K562 (cell line): Measurements from ENCODE around the gene CSTB. TPM values are rescaled to one million over a fixed set of nuclear protein-coding genes. Genes with fewer than 3 reads are reported as not detected.
A peak's percentile ranks its signal among the peaks of the same experiment; 100 is the strongest.

Experiments
- ARID1B ChIP-seq: fragments of 450-650 bp; IDR thresholded peaks from 2 replicates; pipeline ENCODE4 v1.6.1; 2016; ENCODE audit warnings: antibody characterized with exemption, mild to moderate bottlenecking, inconsistent platforms
- CBFB ChIP-seq: sonication (generic); formaldehyde crosslinking; IDR thresholded peaks from 2 replicates; pipeline ENCODE4 v1.4.0; 2020; ENCODE audit warnings: mild to moderate bottlenecking, missing genetic modification reagents
- JUND ChIP-seq, 2 experiments: IDR thresholded peaks; 2 replicates in 1 of 2; 3 replicates in 1 of 2; pipeline ENCODE4 v1.6.1; 2011; ENCODE audit warnings: borderline replicate concordance in 2 of 2, low read depth in 2 of 2, low read length in 2 of 2, improper control_type of control experiment in 1 of 2, missing biosample characterization in 1 of 2, missing genetic modification characterization in 1 of 2, missing genetic modification reagents in 1 of 2
- MAZ ChIP-seq, 2 experiments: fragments of 450-650 bp in 1 of 2; sonication (generic) in 1 of 2; formaldehyde crosslinking; IDR thresholded peaks in 1 of 2; conservative IDR thresholded peaks in 1 of 2; 2 replicates each; pipeline versions ENCODE4 v1.4.0 to v1.5.0; 2020; ENCODE audit warnings: mild to moderate bottlenecking in 1 of 2, missing genetic modification reagents in 1 of 2
- NCOA1 ChIP-seq: fragments of 450-650 bp; IDR thresholded peaks from 2 replicates; pipeline ENCODE4 v1.6.1; 2016; ENCODE audit warnings: low read depth
- NEUROD1 ChIP-seq: fragments of 150-350 bp; IDR thresholded peaks from 2 replicates; pipeline ENCODE4 v1.6.1; 2014; ENCODE audit warnings: borderline replicate concordance, low read length, low read depth; ENCODE audit not compliant: partially characterized antibody
- RFX5 ChIP-seq: IDR thresholded peaks from 2 replicates; pipeline ENCODE4 v1.6.1; 2011; ENCODE audit warnings: low read depth, mild to moderate bottlenecking, improper control_type of control experiment, low read length
- RNF219 ChIP-seq: fragments of 250-450 bp; sonication (Bioruptor Pico); IDR thresholded peaks from 2 replicates; pipeline ENCODE4 v1.5.0; 2022; ENCODE audit warnings: mild to moderate bottlenecking
- SMARCE1 ChIP-seq: fragments of 450-650 bp; IDR thresholded peaks from 2 replicates; pipeline ENCODE4 v1.7.1; 2016; ENCODE audit warnings: mild to moderate bottlenecking
- TGIF2 ChIP-seq: sonication (generic); formaldehyde crosslinking; IDR thresholded peaks from 2 replicates; pipeline ENCODE4 v1.8.1; 2022; ENCODE audit warnings: mild to moderate bottlenecking, missing genetic modification reagents, moderate library complexity
- ZFPM2 ChIP-seq: fragments of 250-450 bp; sonication (Bioruptor Pico); IDR thresholded peaks from 2 replicates; pipeline ENCODE4 v1.5.1; 2022; ENCODE audit warnings: mild to moderate bottlenecking
- ZKSCAN3 ChIP-seq: fragments of 250-450 bp; sonication (Bioruptor Pico); IDR thresholded peaks from 2 replicates; pipeline ENCODE4 v1.4.0; 2020
- ZNF140 ChIP-seq: fragments of 250-450 bp; sonication (Bioruptor Pico); IDR thresholded peaks from 2 replicates; pipeline ENCODE4 v1.8.0; 2021; ENCODE audit warnings: moderate library complexity, mild to moderate bottlenecking, inconsistent platforms
- ZNF253 ChIP-seq: fragments of 250-450 bp; sonication (Bioruptor Pico); conservative IDR thresholded peaks from 2 replicates; pipeline ENCODE4 v1.6.1; 2021; ENCODE audit warnings: mild to moderate bottlenecking
- ZNF280B ChIP-seq: fragments of 250-450 bp; sonication (Bioruptor Pico); IDR thresholded peaks from 2 replicates; pipeline ENCODE4 v1.5.1; 2021; ENCODE audit warnings: mild to moderate bottlenecking
- ZNF507 ChIP-seq: conservative IDR thresholded peaks from 2 replicates; pipeline ENCODE4 v1.6.1; 2017; ENCODE audit warnings: missing genetic modification characterization, missing compliant biosample characterization
- ZNF707 ChIP-seq: fragments of 250-450 bp; sonication (Bioruptor Pico); conservative IDR thresholded peaks from 2 replicates; pipeline ENCODE4 v1.8.0; 2022; ENCODE audit warnings: inconsistent platforms, mild to moderate bottlenecking, moderate library complexity
- ZNF717 ChIP-seq: fragments of 250-450 bp; sonication (Bioruptor Pico); IDR thresholded peaks from 2 replicates; pipeline ENCODE4 v1.5.0; 2021
- polyA plus RNA-seq, 8 experiments: library from polyadenylated mRNA; depleted of rRNA in 4 of 8; stranded (reverse) in 5 of 8; unstranded in 3 of 8; fragments of >200 nt; fragmentation: Nextera tagmentation in 2 of 8; fragmentation: Illumina TruSeq in 1 of 8; extraction: Ambion mirVana in 2 of 8; extraction: Trizol in 1 of 8; gene quantifications; 2 replicates each; pipeline versions ENCODE4 v1.2.1 to v1.2.3, GENCODE V29; 2011 to 2014; ENCODE audit warnings: inconsistent platforms in 1 of 8, missing spikeins in 1 of 8
- total RNA-seq, 7 experiments: library from RNA; depleted of rRNA in 6 of 7; stranded (reverse); fragments of >200 nt in 6 of 7; fragmentation: Illumina TruSeq in 2 of 7; extraction: Trizol in 2 of 7; gene quantifications; 2 replicates each; pipeline versions ENCODE4 v1.2.1 to v1.2.3, GENCODE V29; 2011 to 2021; ENCODE audit warnings: low replicate concordance in 1 of 7
- TF ChIP-seq, protein P1 (sequence below): fragments of 450-650 bp; formaldehyde crosslinking; IDR thresholded peaks from 2 replicates; pipeline ENCODE4 v1.4.0; 2022; ENCODE audit warnings: mild to moderate bottlenecking, moderate library complexity
- TF ChIP-seq, protein P2 (sequence below): fragments of 450-650 bp; IDR thresholded peaks from 2 replicates; pipeline ENCODE4 v1.6.1; 2018; ENCODE audit warnings: mild to moderate bottlenecking, low read depth; ENCODE audit not compliant: partially characterized antibody
- TF ChIP-seq, protein P3 (sequence below): sonication (generic); formaldehyde crosslinking; IDR thresholded peaks from 2 replicates; pipeline ENCODE4 v1.9.0; 2022; ENCODE audit warnings: mild to moderate bottlenecking, missing genetic modification reagents

CSTB gene
- total and polyA plus RNA-seq, 9 of the 15 experiments (the other 6 are each of a cell fraction or from before 2014, with no cell fraction given), result 12.4 to 65.0 (median 31.7) TPM

GRCh38 chr21:43824333-43825241, 48.5 kb upstream of the CSTB start (continued):
- no peak for TF ChIP-seq RNF219 (CRISPR knock-in tag)
- TF ChIP-seq ZNF140 (CRISPR knock-in tag), result no peak
- TF ChIP-seq JUND (IDR thresholded peaks at IDR 0.05; ENCODE audit: borderline replicate concordance, low read depth, low read length), result peak; percentile 77
- TF ChIP-seq JUND (tag; IDR thresholded peaks at IDR 0.05; ENCODE audit: borderline replicate concordance, low read depth, low read length), result peak; percentile 76; the same call in 2 of the 3 replicates
- TF ChIP-seq, protein P1, sequence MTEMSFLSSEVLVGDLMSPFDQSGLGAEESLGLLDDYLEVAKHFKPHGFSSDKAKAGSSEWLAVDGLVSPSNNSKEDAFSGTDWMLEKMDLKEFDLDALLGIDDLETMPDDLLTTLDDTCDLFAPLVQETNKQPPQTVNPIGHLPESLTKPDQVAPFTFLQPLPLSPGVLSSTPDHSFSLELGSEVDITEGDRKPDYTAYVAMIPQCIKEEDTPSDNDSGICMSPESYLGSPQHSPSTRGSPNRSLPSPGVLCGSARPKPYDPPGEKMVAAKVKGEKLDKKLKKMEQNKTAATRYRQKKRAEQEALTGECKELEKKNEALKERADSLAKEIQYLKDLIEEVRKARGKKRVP, result no peak
- TF ChIP-seq ZNF280B (CRISPR knock-in tag), result no peak
- peak; percentile 35; the same call in 1 of the 2 replicates for TF ChIP-seq CBFB (CRISPR knock-in tag)
- TF ChIP-seq ZNF253 (CRISPR knock-in tag), result no peak
- no peak for TF ChIP-seq ZNF707 (CRISPR knock-in tag)
- TF ChIP-seq TGIF2 (CRISPR knock-in tag), result no peak
- TF ChIP-seq ZNF507 (tag), result no peak
- TF ChIP-seq MAZ (CRISPR knock-in tag; conservative IDR thresholded peaks at IDR 0.05 in 1 of 2, IDR thresholded peaks at IDR 0.05 in 1 of 2), result no peak
- TF ChIP-seq, protein P2, sequence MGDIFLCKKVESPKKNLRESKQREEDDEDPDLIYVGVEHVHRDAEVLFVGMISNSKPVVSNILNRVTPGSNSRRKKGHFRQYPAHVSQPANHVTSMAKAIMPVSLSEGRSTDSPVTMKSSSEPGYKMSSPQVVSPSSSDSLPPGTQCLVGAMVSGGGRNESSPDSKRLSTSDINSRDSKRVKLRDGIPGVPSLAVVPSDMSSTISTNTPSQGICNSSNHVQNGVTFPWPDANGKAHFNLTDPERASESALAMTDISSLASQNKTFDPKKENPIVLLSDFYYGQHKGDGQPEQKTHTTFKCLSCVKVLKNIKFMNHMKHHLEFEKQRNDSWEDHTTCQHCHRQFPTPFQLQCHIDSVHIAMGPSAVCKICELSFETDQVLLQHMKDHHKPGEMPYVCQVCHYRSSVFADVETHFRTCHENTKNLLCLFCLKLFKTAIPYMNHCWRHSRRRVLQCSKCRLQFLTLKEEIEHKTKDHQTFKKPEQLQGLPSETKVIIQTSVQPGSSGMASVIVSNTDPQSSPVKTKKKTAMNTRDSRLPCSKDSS, result no peak
- TF ChIP-seq NEUROD1, result no peak
- no peak for TF ChIP-seq NCOA1
- no peak; the same call in 1 of the 2 replicates for TF ChIP-seq SMARCE1
- TF ChIP-seq, protein P3, sequence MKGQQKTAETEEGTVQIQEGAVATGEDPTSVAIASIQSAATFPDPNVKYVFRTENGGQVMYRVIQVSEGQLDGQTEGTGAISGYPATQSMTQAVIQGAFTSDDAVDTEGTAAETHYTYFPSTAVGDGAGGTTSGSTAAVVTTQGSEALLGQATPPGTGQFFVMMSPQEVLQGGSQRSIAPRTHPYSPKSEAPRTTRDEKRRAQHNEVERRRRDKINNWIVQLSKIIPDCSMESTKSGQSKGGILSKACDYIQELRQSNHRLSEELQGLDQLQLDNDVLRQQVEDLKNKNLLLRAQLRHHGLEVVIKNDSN (CRISPR knock-in tag), result no peak
- peak; percentile 62; the same call in 1 of the 2 replicates for TF ChIP-seq ARID1B
- TF ChIP-seq ZKSCAN3, result no peak
- TF ChIP-seq ZFPM2, result no peak
- TF ChIP-seq ZNF717 (CRISPR knock-in tag), result no peak
- TF ChIP-seq RFX5, result no peak
